ENCODE data around the gene NTHL1. TPM values are rescaled to one million over a fixed set of nuclear protein-coding genes. Genes with fewer than 3 reads are reported as not detected.

NTHL1 gene
- total and polyA plus RNA-seq, 2 of the 4 experiments (the other 2 are of a cell fraction): 22.8 to 28.0 TPM

GRCh38 chr16:2084895-2085625 is 37.4 kb upstream of the NTHL1 start:
- Histone ChIP-seq H3K9ac (ENCODE audit: low read depth, low read length) (no peak overlapping the region), H3K56ac (ENCODE audit: extremely low read depth, insufficient read depth, low read length) (no peak overlapping the region), H3K23ac (ENCODE audit: low read depth, low read length) (no peak overlapping the region), H4K5ac (ENCODE audit: low read depth, low read length) (no peak overlapping the region), H3K9me3 (ENCODE audit: control insufficient read depth, insufficient read depth, low read length) (no peaks in the 10 kb centered on the region), H3K27ac (ENCODE audit: insufficient read depth, low read length) (no peak overlapping the region), H3K4me2 (ENCODE audit: low read depth, low read length) (no peak overlapping the region), H3K4me1 (ENCODE audit: control insufficient read depth, insufficient read depth, low read length) (peaks cover 3% of the 10 kb centered on the region; the same call in 1 of the 2 replicates), H2AK5ac (ENCODE audit: low read depth, low read length) (no peak overlapping the region), H4K20me1 (ENCODE audit: insufficient read depth, low read length) (peaks cover 25% of the 10 kb centered on the region), H2BK120ac (ENCODE audit: low read depth, low read length) (no peak overlapping the region), H4K8ac (ENCODE audit: low read depth in 2 of 2, low read length in 2 of 2) (no peak overlapping the region), H3K79me1 (ENCODE audit: low read depth in 1 of 2, low read length in 2 of 2) (0 out of 4 replicates have a peak, but pooled peaks cover 0 to 3% of the 10 kb centered on the region in 2 experiments), H4K91ac (ENCODE audit: insufficient read depth, low read depth, low read length) (no peak overlapping the region), H2BK20ac (ENCODE audit: low read depth, low read length) (no peak overlapping the region), H3K27me3 (ENCODE audit: control insufficient read depth, insufficient read depth, low read length) (no peaks in the 10 kb centered on the region), H2AK9ac (replicated peaks; ENCODE audit: low read depth, low read length, poor library complexity) (peak overlapping the region; percentile 9), H2BK5ac (ENCODE audit: low read depth, low read length, poor library complexity, severe bottlenecking) (no peak overlapping the region), H3K4me3 (ENCODE audit: insufficient read depth, low read depth, low read length) (no peak overlapping the region), H2BK15ac (ENCODE audit: low read depth, low read length) (no peak overlapping the region), H2AFZ (replicated peaks; ENCODE audit: low read length, poor library complexity) (no peak overlapping the region), H3K36me3 (ENCODE audit: control insufficient read depth, insufficient read depth, low read length) (peaks cover 82% of the 10 kb centered on the region), H3K4ac (ENCODE audit: low read depth, low read length) (no peak overlapping the region), H3K9me1 (ENCODE audit: insufficient read depth, low read length) (no peaks in the 10 kb centered on the region), H3K18ac (ENCODE audit: low read depth, low read length) (no peak overlapping the region), H3K14ac (replicated peaks; ENCODE audit: low read depth, low read length) (no peak overlapping the region)
- no TSS peak for BruUV-seq (replicated peaks)
- WGBS, 2 experiments (ENCODE audit: extremely low coverage in 2 of 2, insufficient read length in 1 of 2): 91% methylated on average over 14 of the region's 29 CpGs; no CpG with 5 or more reads in 1 of the 2 experiments
- ATAC-seq (ENCODE audit: low read depth) (no peak), DNase-seq (no peak)
- intact Hi-C loops (cut with micrococcal nuclease) (no loop called here), in situ Hi-C loops (cut with MboI; ENCODE audit: low sequenced_read_pairs) (no loop called here), dilution Hi-C loops (cut with HindIII; ENCODE audit: low sequenced_read_pairs, unreplicated experiment) (no loop called here)
- CTCF ChIA-PET: no interaction called here
- POLR2A ChIA-PET (ENCODE audit: unreplicated experiment): no interaction called here
- TF ChIP-seq RAD21 (IDR thresholded peaks at IDR 0.05; ENCODE audit: low read length) (no peak), RCOR1 (IDR thresholded peaks at IDR 0.05; ENCODE audit: insufficient replicate concordance, low read length) (no peak), POLR2A (IDR thresholded peaks at IDR 0.05; ENCODE audit: low read depth, low read length) (no peak), SMC3 (IDR thresholded peaks at IDR 0.05; ENCODE audit: low read depth, low read length) (no peak), FOS (IDR thresholded peaks at IDR 0.05; ENCODE audit: low read depth, low read length) (no peak), CEBPB (IDR thresholded peaks at IDR 0.05; ENCODE audit: low read depth, low read length) (no peak)
